HEK293T (cell line): Measurements from ENCODE around the gene TMPRSS3.

Experiments
- BHLHE40 ChIP-seq: fragments of 450-650 bp; IDR thresholded peaks from 2 replicates; pipeline ENCODE4 v1.6.1; 2016; ENCODE audit warnings: mild to moderate bottlenecking, moderate library complexity, borderline replicate concordance
- CTBP1 ChIP-seq: fragments of 450-650 bp; IDR thresholded peaks from 2 replicates; pipeline ENCODE4 v1.6.1; 2016; ENCODE audit warnings: borderline replicate concordance
- ELF4 ChIP-seq: fragments of 450-650 bp; IDR thresholded peaks from 2 replicates; pipeline ENCODE4 v1.6.1; 2017; ENCODE audit warnings: antibody characterized with exemption
- FOXA1 ChIP-seq: fragments of 450-650 bp; IDR thresholded peaks from 2 replicates; pipeline ENCODE4 v1.6.1; 2016; ENCODE audit warnings: mild to moderate bottlenecking
- FOXK2 ChIP-seq: fragments of 450-650 bp; IDR thresholded peaks from 2 replicates; pipeline ENCODE4 v1.6.1; 2016; ENCODE audit warnings: mild to moderate bottlenecking
- FOXM1 ChIP-seq: fragments of 450-650 bp; IDR thresholded peaks from 2 replicates; pipeline ENCODE4 v1.6.1; 2017; ENCODE audit warnings: mild to moderate bottlenecking, borderline replicate concordance
- HDGF ChIP-seq: fragments of 450-650 bp; IDR thresholded peaks from 2 replicates; pipeline ENCODE4 v1.6.1; 2017; ENCODE audit warnings: antibody characterized with exemption, borderline replicate concordance
- L3MBTL2 ChIP-seq: fragments of 450-650 bp; conservative IDR thresholded peaks from 2 replicates; pipeline ENCODE4 v1.6.1; 2016; ENCODE audit warnings: mild to moderate bottlenecking
- SP1 ChIP-seq: fragments of 450-650 bp; IDR thresholded peaks from 2 replicates; pipeline ENCODE4 v1.6.1; 2017
- SUZ12 ChIP-seq: fragments of 450-650 bp; IDR thresholded peaks from 2 replicates; pipeline ENCODE4 v1.6.1; 2016; ENCODE audit warnings: mild to moderate bottlenecking
- TARDBP ChIP-seq: fragments of 450-650 bp; IDR thresholded peaks from 2 replicates; pipeline ENCODE4 v1.6.1; 2016
- ZNF384 ChIP-seq: fragments of 450-650 bp; IDR thresholded peaks from 2 replicates; pipeline ENCODE4 v1.6.1; 2016

DNA sequence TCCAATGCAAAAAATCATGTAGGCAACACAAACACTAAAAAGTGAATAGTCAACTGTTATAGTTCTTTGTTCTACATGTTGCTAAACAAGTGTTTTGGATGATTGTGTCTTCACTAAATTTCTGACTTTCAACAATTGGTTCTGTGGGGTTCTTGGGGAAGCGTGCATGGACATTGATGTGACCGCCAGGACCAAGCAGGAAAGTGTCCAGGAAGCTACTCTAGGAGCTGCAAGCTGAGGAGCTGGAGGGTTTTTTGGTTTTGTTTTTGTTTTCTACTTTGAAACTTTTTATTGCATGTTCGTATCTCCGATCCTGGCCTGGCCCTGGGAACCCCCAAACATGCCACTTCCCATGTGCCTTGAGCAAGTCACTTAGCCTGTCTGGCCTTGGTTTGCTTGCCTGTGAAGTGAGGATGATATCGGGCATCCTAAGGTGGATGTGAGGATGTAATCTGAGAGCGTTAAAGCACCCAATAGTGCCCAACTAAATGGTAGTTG, 8.0 kb downstream of the TMPRSS3 start:
- TF ChIP-seq ELF4 (no peak), CTBP1 (no peak), SP1 (no peak), L3MBTL2 (no peak), FOXM1 (no peak), HDGF (no peak), BHLHE40 (no peak), SUZ12 (no peak), ZNF384 (no peak), TARDBP (no peak), FOXK2 (no peak), FOXA1 (no peak)
